B cell (primary cell): ENCODE measurements around the gene ZFPM1. TPM values are rescaled to one million over a fixed set of nuclear protein-coding genes. Genes with fewer than 3 reads are reported as not detected.

Source experiments
- ATAC-seq: fragments of 200-7000 bp; cut with Tn5 transposase; one replicate; pipeline ENCODE4 v1.10.0; 2021; ENCODE audit warnings: low read depth, mild to moderate bottlenecking, moderate number of reproducible peaks, moderate library complexity
- CTCF ChIA-PET: fragments of 350-600 bp; sonication (Branson Sonifier 250); formaldehyde crosslinking; loops from one replicate; lab custom pipeline; 2021; ENCODE audit warnings: antibody characterized with exemption, inconsistent platforms; lab: Charles Lee
- POLR2A ChIA-PET: fragments of 350-600 bp; sonication (Branson Sonifier 250); formaldehyde crosslinking; loops from one replicate; lab custom pipeline; 2021; ENCODE audit warnings: antibody characterized with exemption; lab: Charles Lee
- DNase-seq: peaks from one replicate; pipeline ENCODE4 v3.0.0; 2013
- H2AFZ ChIP-seq: 2 replicates; pipeline ENCODE4 v1.6.1; 2012; ENCODE audit warnings: mild to moderate bottlenecking, low read depth, low read length; ENCODE audit not compliant: insufficient read depth, poor library complexity, severe bottlenecking
- H3K27ac ChIP-seq, 2 donors: 1 replicate in 1 of 2; 2 replicates in 1 of 2; pipeline ENCODE4 v1.5.1; 2012 to 2013; ENCODE audit warnings: low read length in 2 of 2, mild to moderate bottlenecking in 2 of 2, moderate library complexity in 1 of 2
- H3K27me3 ChIP-seq, 4 experiments: fragments of 200-600 bp in 1 of 4; sonication (generic) in 1 of 4; replicated peaks in 1 of 4; 1 replicate in 2 of 4; 2 replicates in 2 of 4; pipeline versions ENCODE4 v1.6.1 to v1.7.0; 2013 to 2016; ENCODE audit warnings: low read length in 3 of 4, mild to moderate bottlenecking in 2 of 4, mixed read lengths in 1 of 4, moderate library complexity in 1 of 4; ENCODE audit not compliant: insufficient read depth in 4 of 4, control insufficient read depth in 3 of 4; ENCODE audit errors: control extremely low read depth in 1 of 4
- H3K36me3 ChIP-seq, 2 experiments: replicated peaks in 1 of 2; 1 replicate in 1 of 2; 2 replicates in 1 of 2; pipeline versions ENCODE4 v1.6.1 to v1.7.1; 2013; ENCODE audit warnings: low read length in 1 of 2; ENCODE audit not compliant: insufficient read depth in 2 of 2, control insufficient read depth in 1 of 2; ENCODE audit errors: control extremely low read depth in 1 of 2, extremely low read depth in 1 of 2
- H3K4me1 ChIP-seq, 2 donors: fragments of 200-600 bp in 1 of 2; sonication (generic) in 1 of 2; 1 replicate in 1 of 2; 2 replicates in 1 of 2; pipeline versions ENCODE4 v1.5.1 to v1.6.1; 2013 to 2017; ENCODE audit warnings: low read length in 2 of 2; ENCODE audit not compliant: control insufficient read depth in 2 of 2, insufficient read depth in 2 of 2
- H3K4me2 ChIP-seq: replicated peaks from 2 replicates; pipeline ENCODE3; 2012; ENCODE audit warnings: mild to moderate bottlenecking, low read depth, low read length; ENCODE audit not compliant: poor library complexity, severe bottlenecking
- H3K4me3 ChIP-seq, 5 experiments: fragments of 200-600 bp in 1 of 5; sonication (generic) in 1 of 5; 1 replicate in 3 of 5; 2 replicates in 2 of 5; pipeline versions ENCODE4 v1.5.1 to v1.7.0; 2011 to 2016; ENCODE audit warnings: low read length in 4 of 5, mild to moderate bottlenecking in 4 of 5, low read depth in 2 of 5, control low read depth in 1 of 5, moderate library complexity in 1 of 5; ENCODE audit not compliant: insufficient read depth in 1 of 5; ENCODE audit errors: control extremely low read depth in 1 of 5, extremely low read depth in 1 of 5
- H3K79me2 ChIP-seq: fragments of 200-600 bp; sonication (generic); one replicate; pipeline ENCODE4 v1.6.0; 2016; ENCODE audit warnings: low read length; ENCODE audit not compliant: control insufficient read depth, insufficient read depth
- H3K9ac ChIP-seq: fragments of 200-600 bp; sonication (generic); 2 replicates; pipeline ENCODE4 v1.6.1; 2017; ENCODE audit warnings: mild to moderate bottlenecking, low read length, moderate library complexity
- H3K9me3 ChIP-seq, 3 donors: one replicate each; pipeline versions ENCODE4 v1.6.1 to v1.7.1; 2013; ENCODE audit warnings: low read length in 2 of 3; ENCODE audit not compliant: control insufficient read depth in 2 of 3, insufficient read depth in 1 of 3; ENCODE audit errors: control extremely low read depth in 1 of 3
- H4K20me1 ChIP-seq: 2 replicates; pipeline ENCODE4 v1.6.0; 2012; ENCODE audit warnings: mild to moderate bottlenecking, low read length; ENCODE audit not compliant: insufficient read depth, control insufficient read depth, poor library complexity, severe bottlenecking
- H3K27ac Mint-ChIP-seq: one replicate; pipeline ENCODE4 v1.8.0; 2021; ENCODE audit warnings: mixed read lengths
- H3K27me3 Mint-ChIP-seq: one replicate; pipeline ENCODE4 v1.8.0; 2021; ENCODE audit warnings: mixed read lengths
- H3K4me1 Mint-ChIP-seq: one replicate; pipeline ENCODE4 v1.8.0; 2021; ENCODE audit warnings: mixed read lengths
- H3K4me3 Mint-ChIP-seq: one replicate; pipeline ENCODE4 v1.8.0; 2021; ENCODE audit warnings: mixed read lengths
- H3K9me3 Mint-ChIP-seq: one replicate; pipeline ENCODE4 v1.8.0; 2022; ENCODE audit warnings: mixed read lengths; ENCODE audit not compliant: insufficient read depth
- EZH2 ChIP-seq: IDR thresholded peaks from 2 replicates; pipeline ENCODE4 v1.6.1; 2012; ENCODE audit warnings: borderline replicate concordance, low read depth, mild to moderate bottlenecking, moderate library complexity, low read length; ENCODE audit not compliant: insufficient read depth, poor library complexity, severe bottlenecking
- WGBS: methylation state at CpG from one replicate; pipeline ENCODE4 v1.1.5; 2013; ENCODE audit warnings: missing lambda C conversion rate; ENCODE audit not compliant: insufficient coverage; 5-methylcytosine and 5-hydroxymethylcytosine counted together
- intact Hi-C: fragments of 100-400 bp; cut with micrococcal nuclease; formaldehyde crosslinking; loops from one replicate; pipeline ENCODE4 v1.10.0; 2022
- polyA plus RNA-seq: library from polyadenylated mRNA; depleted of rRNA; stranded (reverse); fragments of >200 nt; gene quantifications from 2 replicates; pipeline ENCODE4 v1.2.3, GENCODE V29; 2012
- total RNA-seq, 2 donors: library from RNA; stranded (reverse); fragments of 120-200 nt in 1 of 2; gene quantifications; 1 replicate in 1 of 2; 2 replicates in 1 of 2; pipeline versions ENCODE4 v1.2.3 to v1.2.4, GENCODE V29; 2013 to 2022
- TF ChIP-seq, protein P1 (sequence below): fragments of 200-600 bp; IDR thresholded peaks from one replicate; pipeline ENCODE4 v1.8.0; 2022; ENCODE audit warnings: antibody characterized with exemption, mild to moderate bottlenecking

ZFPM1 gene
- total and polyA plus RNA-seq, 2 donors (not counting 1 experiment from before 2014, with no cell fraction given): 4.3 to 34.6 TPM

DNA sequence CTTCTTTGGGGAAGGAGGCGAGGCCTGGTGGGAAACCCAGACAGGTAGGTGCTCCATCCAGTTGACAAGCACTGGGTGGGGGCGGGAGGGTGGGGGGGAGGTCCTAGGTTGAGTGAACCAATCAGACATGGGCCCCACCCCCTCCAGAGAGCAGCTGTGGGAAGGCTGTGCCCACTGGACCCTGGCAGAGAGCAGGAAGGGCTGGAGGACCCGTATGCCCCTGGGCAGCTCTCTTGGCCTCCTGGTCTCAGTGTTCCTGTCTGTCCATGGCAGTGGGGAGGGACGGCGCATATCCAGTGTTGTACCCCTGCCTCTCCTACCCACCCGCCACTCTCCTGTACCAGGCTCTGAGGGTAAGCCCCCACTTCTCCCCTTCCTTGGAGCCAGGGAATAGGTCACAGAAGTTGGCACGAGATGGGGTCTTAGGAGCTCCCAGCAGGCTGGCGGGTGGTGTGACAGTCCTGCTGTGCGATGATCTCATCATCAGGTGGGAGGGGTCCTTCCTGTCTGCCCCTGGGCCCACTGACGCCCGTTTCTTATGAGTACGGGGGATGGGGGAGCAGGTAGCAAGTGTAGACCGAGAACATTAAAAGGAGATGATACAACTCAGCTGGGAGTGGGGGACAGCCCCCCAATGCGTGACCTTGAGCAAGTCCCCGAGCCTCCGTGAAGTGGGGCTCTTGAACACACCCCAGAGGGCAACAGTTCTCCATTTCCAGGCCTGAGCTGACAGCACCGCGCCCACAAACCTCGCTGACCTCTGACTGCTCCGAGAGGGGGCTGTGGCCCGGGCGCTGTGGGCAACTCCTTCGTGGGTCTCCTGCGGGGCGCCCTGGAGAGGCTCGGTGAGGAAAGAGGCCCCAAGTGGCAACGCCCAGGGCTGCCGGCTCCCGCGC, 1.2 kb upstream of the ZFPM1 start:
- POLR2A ChIA-PET: interaction anchor here (0.6 to 1.6 kb wide), 5 partner anchors 13 to 498 kb away, joined by 3 to 6 read pairs (median 3); no protein-coding TSS in a partner anchor

More for the DNA sequence above, 1.2 kb upstream of the ZFPM1 start:
- no peak for ATAC-seq
- H3K27ac ChIP-seq: no peak overlapping the region
- H2AFZ ChIP-seq: peak overlapping the region; percentile 90
- H3K27ac Mint-ChIP-seq: peak overlapping the region; percentile 22
- peaks cover 0 to 14% (median 0%) of the 10 kb centered on the region in 3 donors for H3K9me3 ChIP-seq
- TF ChIP-seq, protein P1, sequence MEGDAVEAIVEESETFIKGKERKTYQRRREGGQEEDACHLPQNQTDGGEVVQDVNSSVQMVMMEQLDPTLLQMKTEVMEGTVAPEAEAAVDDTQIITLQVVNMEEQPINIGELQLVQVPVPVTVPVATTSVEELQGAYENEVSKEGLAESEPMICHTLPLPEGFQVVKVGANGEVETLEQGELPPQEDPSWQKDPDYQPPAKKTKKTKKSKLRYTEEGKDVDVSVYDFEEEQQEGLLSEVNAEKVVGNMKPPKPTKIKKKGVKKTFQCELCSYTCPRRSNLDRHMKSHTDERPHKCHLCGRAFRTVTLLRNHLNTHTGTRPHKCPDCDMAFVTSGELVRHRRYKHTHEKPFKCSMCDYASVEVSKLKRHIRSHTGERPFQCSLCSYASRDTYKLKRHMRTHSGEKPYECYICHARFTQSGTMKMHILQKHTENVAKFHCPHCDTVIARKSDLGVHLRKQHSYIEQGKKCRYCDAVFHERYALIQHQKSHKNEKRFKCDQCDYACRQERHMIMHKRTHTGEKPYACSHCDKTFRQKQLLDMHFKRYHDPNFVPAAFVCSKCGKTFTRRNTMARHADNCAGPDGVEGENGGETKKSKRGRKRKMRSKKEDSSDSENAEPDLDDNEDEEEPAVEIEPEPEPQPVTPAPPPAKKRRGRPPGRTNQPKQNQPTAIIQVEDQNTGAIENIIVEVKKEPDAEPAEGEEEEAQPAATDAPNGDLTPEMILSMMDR: no peak
- no peak for TF ChIP-seq EZH2
- no peaks in the 10 kb centered on the region for H3K27me3 Mint-ChIP-seq
- H3K4me1 ChIP-seq: peaks cover 47 to 56% of the 10 kb centered on the region in 2 donors
- H3K9ac ChIP-seq: peak overlapping the region; percentile 79
- WGBS: 36% methylated on average over 28 of the region's 30 CpGs
- peaks cover 26% of the 10 kb centered on the region for H3K79me2 ChIP-seq
- peaks cover 22% of the 10 kb centered on the region for H4K20me1 ChIP-seq
- no peak for DNase-seq
- H3K27me3 ChIP-seq: peaks cover 0 to 11% (median 0%) of the 10 kb centered on the region in 4 experiments
- peak overlapping the region in 4 of 5 experiments; percentile 47 to 86 (median 60) for H3K4me3 ChIP-seq
- no peaks in the 10 kb centered on the region for H3K36me3 ChIP-seq
- peak overlapping the region; percentile 99 for H3K4me2 ChIP-seq
- intact Hi-C loops: loop anchor here (1.0 to 10.0 kb wide), 6 partner anchors 9 to 765 kb away; partner anchors contain the start of genes BANP, PIEZO1 and ZNF778
- peak overlapping the region; percentile 84 for H3K4me3 Mint-ChIP-seq
- peaks cover 54% of the 10 kb centered on the region for H3K4me1 Mint-ChIP-seq
- no peaks in the 10 kb centered on the region for H3K9me3 Mint-ChIP-seq
- CTCF ChIA-PET: interaction anchor here (0.9 to 1.1 kb wide), 3 partner anchors 8 to 84 kb away, joined by 3 to 4 read pairs (median 3); no protein-coding TSS in a partner anchor
